Fibroblast of lung (primary cell): ENCODE results near the gene FAM185A.
"Not testable (repeated sequence)": the region's sequence is repeated elsewhere in the genome, so short reads cannot be mapped to it uniquely, and the experiment has no call there.

Experiments used
- CTCF ChIP-seq, 2 donors: IDR thresholded peaks in 1 of 2; conservative IDR thresholded peaks in 1 of 2; 1 replicate in 1 of 2; 2 replicates in 1 of 2; pipeline ENCODE4 v1.5.1; 2011 to 2012; ENCODE audit warnings: low read length in 2 of 2, control low read depth in 1 of 2, inconsistent platforms in 1 of 2, low read depth in 1 of 2, mild to moderate bottlenecking in 1 of 2
- EZH2 ChIP-seq: IDR thresholded peaks from 2 replicates; pipeline ENCODE4 v1.5.1; 2012; ENCODE audit warnings: low read length, control low read depth, mild to moderate bottlenecking; ENCODE audit errors: missing control alignments

- not testable (repeated sequence) for TF ChIP-seq CTCF (conservative IDR thresholded peaks at IDR 0.05 in 1 of 2, IDR thresholded peaks at IDR 0.05 in 1 of 2; ENCODE audit: low read depth in 1 of 2, low read length in 2 of 2); EZH2
Measured at GRCh38 chr7:102780926-102781325, 32.1 kb downstream of the FAM185A start.
